CD4-positive, alpha-beta T cell treated with Interleukin-17A for 1 hour (primary cell): Measurements from ENCODE around the gene GPX1.
"Not testable (repeated sequence)": the region's sequence is repeated elsewhere in the genome, so short reads cannot be mapped to it uniquely, and the experiment has no call there.

Source experiments
- DNase-seq: peaks from one replicate; pipeline ENCODE4 v3.0.0-alpha.2; 2020

The GPX1 gene

GRCh38 chr3:49358217-49358883, at the start of gene GPX1:
TSS of gene GPX1 (minus strand) at chr3:49358353. CDS start at chr3:49358278, 75 bp downstream.
- peak; percentile 85 for DNase-seq

GRCh38 chr3:49406571-49407565, 48.7 kb upstream of the GPX1 start:
- DNase-seq: no peak

- DNase-seq: not testable (repeated sequence)
Measured at GRCh38 chr3:49405570-49405969, 47.4 kb upstream of the GPX1 start.

GRCh38 chr3:49403891-49404290, 45.7 kb upstream of the GPX1 start:
- DNase-seq: no peak

GRCh38 chr3:49401766-49402165, 43.6 kb upstream of the GPX1 start:
- DNase-seq: no peak

- no peak for DNase-seq
Measured at GRCh38 chr3:49399461-49399860, 41.3 kb upstream of the GPX1 start.

GRCh38 chr3:49397470-49397869, 39.3 kb upstream of the GPX1 start:
- DNase-seq: peak; percentile 32

- not testable (repeated sequence) for DNase-seq
Measured at GRCh38 chr3:49391310-49391709, 33.2 kb upstream of the GPX1 start.

GRCh38 chr3:49389297-49389696, 31.1 kb upstream of the GPX1 start:
- DNase-seq: no peak

GRCh38 chr3:49388289-49388820, 30.2 kb upstream of the GPX1 start:
- no peak for DNase-seq

GRCh38 chr3:49387721-49388120, 29.6 kb upstream of the GPX1 start:
- DNase-seq: no peak

GRCh38 chr3:49386056-49386756, 28.1 kb upstream of the GPX1 start:
- no peak for DNase-seq

- no peak for DNase-seq
Measured at GRCh38 chr3:49385617-49386016, 27.5 kb upstream of the GPX1 start.

GRCh38 chr3:49383387-49383786, 25.2 kb upstream of the GPX1 start:
- no peak for DNase-seq

GRCh38 chr3:49378249-49378895, 20.2 kb upstream of the GPX1 start:
- no peak for DNase-seq

- peak; percentile 47 for DNase-seq
Measured at GRCh38 chr3:49377483-49377882, 19.3 kb upstream of the GPX1 start.

- DNase-seq: no peak
Measured at GRCh38 chr3:49371946-49372345, 13.8 kb upstream of the GPX1 start.

- DNase-seq: no peak
Measured at GRCh38 chr3:49370585-49371290, 12.6 kb upstream of the GPX1 start.

- DNase-seq: no peak
Measured at GRCh38 chr3:49362561-49362960, 4.4 kb upstream of the GPX1 start.

GRCh38 chr3:49359623-49360022, 1.5 kb upstream of the GPX1 start:
- no peak for DNase-seq

- DNase-seq: no peak
Measured at GRCh38 chr3:49358884-49359225, 702 bp upstream of the GPX1 start.
